Measurements from ENCODE around the gene CHCHD3. TPM values are rescaled to one million over a fixed set of nuclear protein-coding genes. Genes with fewer than 3 reads are reported as not detected.
A peak's percentile ranks its signal among the peaks of the same experiment; 100 is the strongest.

CHCHD3 gene
- polyA plus RNA-seq, 2 of the 4 experiments (the other 2 are of a cell fraction): 96.7 to 139 TPM

GRCh38 chr7:133052826-133053225, 29.1 kb downstream of the CHCHD3 start:
- Histone ChIP-seq H3K27ac (peak overlapping the region in 1 of 2 experiments; percentile 29; a peak in 1 of 6 replicates), H3K4me2 (peak overlapping the region; percentile 24; the same call in 2 of the 3 replicates), H3K4me1 (peaks cover 32% of the 10 kb centered on the region; the same call in 2 of the 3 replicates), H3K4me3 (no peak overlapping the region), H3K9me3 (no peaks in the 10 kb centered on the region)
- FAIRE-seq: no peak
- 83% methylated on average over 2 of the region's 2 CpGs for WGBS (ENCODE audit: missing lambda C conversion rate)
- ChIA-PET POLR2A (no interaction called here), CTCF (no interaction called here)
- ATAC-seq: no peak
- DNase-seq (ENCODE audit: low read depth in 1 of 2, low spot score in 1 of 2): no peak
- TF ChIP-seq RCOR1 (IDR thresholded peaks at IDR 0.05; ENCODE audit: low read depth, low read length): no peak

- FAIRE-seq (no peak), ATAC-seq (no peak), DNase-seq (ENCODE audit: low read depth in 1 of 2, low spot score in 1 of 2) (no peak)
- 87% methylated on average over 1 of the region's 1 CpG for WGBS (ENCODE audit: missing lambda C conversion rate)
- TF ChIP-seq CBX8 (IDR thresholded peaks at IDR 0.05) (no peak), POLR2A (IDR thresholded peaks at IDR 0.05; ENCODE audit: low read length) (no peak), RCOR1 (IDR thresholded peaks at IDR 0.05; ENCODE audit: low read depth, low read length) (no peak), EHF (CRISPR knock-in tag; IDR thresholded peaks at IDR 0.05) (no peak), EP300 (IDR thresholded peaks at IDR 0.05) (no peak), HOXB5 (CRISPR knock-in tag; IDR thresholded peaks at IDR 0.05) (no peak), PHF8 (IDR thresholded peaks at IDR 0.05; ENCODE audit: borderline replicate concordance, low read depth) (no peak), JUNB (IDR thresholded peaks at IDR 0.05) (no peak), EHMT2 (IDR thresholded peaks at IDR 0.05; ENCODE audit: low read depth) (no peak)
- Histone ChIP-seq H3K4me1 (peaks cover 32% of the 10 kb centered on the region; the same call in 2 of the 3 replicates), H3K4me3 (no peak overlapping the region), H3K9me3 (no peaks in the 10 kb centered on the region), H3K4me2 (no peak overlapping the region; the same call in 2 of the 3 replicates), H3K27ac (no peak overlapping the region; a peak in 1 of 6 replicates)
- ChIA-PET CTCF (no interaction called here), POLR2A (no interaction called here)
These were observed 29.5 kb downstream of the CHCHD3 start for GRCh38 chr7:133052401-133052756.

DNA sequence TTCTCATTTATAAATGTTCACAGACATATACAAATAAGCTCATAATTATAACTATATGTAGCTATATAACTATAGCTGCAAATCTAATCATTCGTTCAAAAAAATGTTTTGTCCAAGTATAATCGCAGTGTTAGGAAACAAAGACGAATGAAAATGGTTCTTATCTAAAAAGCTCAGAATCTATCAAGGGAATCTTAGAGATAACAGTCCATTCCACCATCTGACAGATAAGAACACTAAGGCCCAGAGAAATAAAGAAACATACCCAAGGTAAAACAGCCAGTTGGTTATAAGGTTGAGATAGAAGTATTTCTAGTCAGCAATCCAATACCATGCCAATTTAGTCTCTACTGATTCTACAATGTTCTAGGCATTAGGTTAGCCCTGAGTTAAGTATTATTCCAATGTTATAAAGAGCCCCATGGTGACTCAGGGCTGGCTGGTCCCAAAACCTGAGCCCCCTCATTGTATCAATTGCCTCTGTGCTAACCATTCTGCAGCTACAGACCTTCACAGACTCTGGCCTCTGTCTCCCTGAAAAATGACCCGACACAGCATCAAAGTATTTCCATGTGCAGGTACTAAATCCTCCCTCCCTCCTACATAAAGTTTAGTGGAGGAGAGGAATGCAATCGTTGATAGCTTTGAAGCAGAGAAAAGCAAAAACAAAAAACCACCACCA, 30.0 kb downstream of the CHCHD3 start:
- TF ChIP-seq EP300 (IDR thresholded peaks at IDR 0.05) (no peak), PHF8 (IDR thresholded peaks at IDR 0.05; ENCODE audit: borderline replicate concordance, low read depth) (no peak), KDM1A (IDR thresholded peaks at IDR 0.05; ENCODE audit: low read depth) (no peak), RFX5 (IDR thresholded peaks at IDR 0.05) (no peak), JUNB (IDR thresholded peaks at IDR 0.05) (no peak), ZFP36 (IDR thresholded peaks at IDR 0.05; ENCODE audit: borderline replicate concordance, partially characterized antibody) (no peak), SMC3 (IDR thresholded peaks at IDR 0.05) (no peak), FOSL2 (IDR thresholded peaks at IDR 0.05) (no peak), FOSL2 (CRISPR knock-in tag; IDR thresholded peaks at IDR 0.05) (no peak), POLR2AphosphoS2 (conservative IDR thresholded peaks at IDR 0.05; ENCODE audit: low read length) (no peak), MAFK (IDR thresholded peaks at IDR 0.05; ENCODE audit: partially characterized antibody) (no peak), ELK1 (IDR thresholded peaks at IDR 0.05; ENCODE audit: low read depth, low read length) (no peak), ZSCAN20 (CRISPR knock-in tag; IDR thresholded peaks at IDR 0.05) (no peak), MAZ (IDR thresholded peaks at IDR 0.05; ENCODE audit: borderline replicate concordance, low read depth, low read length) (no peak), GATA3 (IDR thresholded peaks at IDR 0.05; ENCODE audit: borderline replicate concordance) (no peak), HOXA7 (CRISPR knock-in tag; IDR thresholded peaks at IDR 0.05) (no peak), EHF (CRISPR knock-in tag; IDR thresholded peaks at IDR 0.05) (no peak), HOXB5 (CRISPR knock-in tag; IDR thresholded peaks at IDR 0.05) (no peak)
- TF ChIP-seq, protein P1, sequence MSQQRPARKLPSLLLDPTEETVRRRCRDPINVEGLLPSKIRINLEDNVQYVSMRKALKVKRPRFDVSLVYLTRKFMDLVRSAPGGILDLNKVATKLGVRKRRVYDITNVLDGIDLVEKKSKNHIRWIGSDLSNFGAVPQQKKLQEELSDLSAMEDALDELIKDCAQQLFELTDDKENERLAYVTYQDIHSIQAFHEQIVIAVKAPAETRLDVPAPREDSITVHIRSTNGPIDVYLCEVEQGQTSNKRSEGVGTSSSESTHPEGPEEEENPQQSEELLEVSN (IDR thresholded peaks at IDR 0.05; ENCODE audit: borderline replicate concordance, low read depth): no peak
- TF ChIP-seq, protein P2, sequence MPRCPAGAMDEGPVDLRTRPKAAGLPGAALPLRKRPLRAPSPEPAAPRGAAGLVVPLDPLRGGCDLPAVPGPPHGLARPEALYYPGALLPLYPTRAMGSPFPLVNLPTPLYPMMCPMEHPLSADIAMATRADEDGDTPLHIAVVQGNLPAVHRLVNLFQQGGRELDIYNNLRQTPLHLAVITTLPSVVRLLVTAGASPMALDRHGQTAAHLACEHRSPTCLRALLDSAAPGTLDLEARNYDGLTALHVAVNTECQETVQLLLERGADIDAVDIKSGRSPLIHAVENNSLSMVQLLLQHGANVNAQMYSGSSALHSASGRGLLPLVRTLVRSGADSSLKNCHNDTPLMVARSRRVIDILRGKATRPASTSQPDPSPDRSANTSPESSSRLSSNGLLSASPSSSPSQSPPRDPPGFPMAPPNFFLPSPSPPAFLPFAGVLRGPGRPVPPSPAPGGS (IDR thresholded peaks at IDR 0.05): no peak
- no peak for FAIRE-seq
- no peak for DNase-seq (ENCODE audit: low read depth in 1 of 2, low spot score in 1 of 2)
- no peaks in the 10 kb centered on the region for H3K9me3 ChIP-seq
- peaks cover 32% of the 10 kb centered on the region; the same call in 2 of the 3 replicates for H3K4me1 ChIP-seq
- H3K4me2 ChIP-seq: no peak overlapping the region
- CTCF ChIA-PET: interaction anchor here (0.9 to 1.6 kb wide), 2 partner anchors 13 to 50 kb away, joined by 3 to 7 read pairs; no protein-coding TSS in a partner anchor
- H3K27ac ChIP-seq: no peak overlapping the region
- no peak overlapping the region for H3K4me3 ChIP-seq
- WGBS (ENCODE audit: missing lambda C conversion rate): 82% methylated on average over 5 of the region's 5 CpGs
- no peak for ATAC-seq
- POLR2A ChIA-PET: no interaction called here
